ENCODE data around the gene CCDC97. TPM values are rescaled to one million over a fixed set of nuclear protein-coding genes. Genes with fewer than 3 reads are reported as not detected.

The CCDC97 gene
- total RNA-seq, 6 donors from 2014 or later = 22.0 to 36.7 (median 27.0) TPM

GRCh38 chr19:41356984-41357739, 47.2 kb downstream of the CCDC97 start:
- Histone ChIP-seq H3K27me3 (no peaks in the 10 kb centered on the region), H3K9me3 (no peaks in the 10 kb centered on the region), H3K4me3 (no peak overlapping the region), H3K36me3 (no peaks in the 10 kb centered on the region), H3K27ac (peak overlapping the region in 3 of 4 donors; percentile 32 to 95 (median 89)), H3K4me1 (peaks cover 29 to 59% (median 37%) of the 10 kb centered on the region in 4 donors)
- TF ChIP-seq CTCF (IDR thresholded peaks at IDR 0.05) (no peak), EP300 (IDR thresholded peaks at IDR 0.05) (no peak), POLR2AphosphoS5 (IDR thresholded peaks at IDR 0.05) (no peak), POLR2A (IDR thresholded peaks at IDR 0.05) (no peak)
- ATAC-seq (ENCODE audit: low FRiP score in 2 of 2) = no peak
- DNase-seq = peak in 1 of 2 donors; percentile 52
- WGBS, 2 donors = 78 to 87% methylated on average over 11 of the region's 11 CpGs

- DNase-seq (peak in 1 of 2 donors; percentile 38), ATAC-seq (ENCODE audit: low FRiP score in 2 of 2) (no peak)
- H3K9me3 ChIP-seq = no peaks in the 10 kb centered on the region
- 92% methylated on average over 7 to 13 of the region's 13 CpGs for WGBS, 2 donors
- H3K36me3 ChIP-seq = no peaks in the 10 kb centered on the region
- H3K4me3 ChIP-seq = no peak overlapping the region
- peak overlapping the region in 2 of 4 donors; percentile 32 to 95 for H3K27ac ChIP-seq
- no peak for TF ChIP-seq POLR2A (IDR thresholded peaks at IDR 0.05)
- no peak for TF ChIP-seq EP300 (IDR thresholded peaks at IDR 0.05)
- no peak for TF ChIP-seq POLR2AphosphoS5 (IDR thresholded peaks at IDR 0.05)
- TF ChIP-seq CTCF (IDR thresholded peaks at IDR 0.05) = no peak
- H3K4me1 ChIP-seq = peaks cover 30 to 56% (median 39%) of the 10 kb centered on the region in 4 donors
- H3K27me3 ChIP-seq = no peaks in the 10 kb centered on the region
Observed at GRCh38 chr19:41357746-41358145, 47.8 kb downstream of the CCDC97 start.

- no peaks in the 10 kb centered on the region for H3K9me3 ChIP-seq
- peaks cover 32 to 52% (median 41%) of the 10 kb centered on the region in 4 donors for H3K4me1 ChIP-seq
- no peak for TF ChIP-seq POLR2AphosphoS5 (IDR thresholded peaks at IDR 0.05)
- no peak for TF ChIP-seq POLR2A (IDR thresholded peaks at IDR 0.05)
- TF ChIP-seq CTCF (IDR thresholded peaks at IDR 0.05) = no peak
Observed at GRCh38 chr19:41359741-41360140, 49.8 kb downstream of the CCDC97 start.

DNA sequence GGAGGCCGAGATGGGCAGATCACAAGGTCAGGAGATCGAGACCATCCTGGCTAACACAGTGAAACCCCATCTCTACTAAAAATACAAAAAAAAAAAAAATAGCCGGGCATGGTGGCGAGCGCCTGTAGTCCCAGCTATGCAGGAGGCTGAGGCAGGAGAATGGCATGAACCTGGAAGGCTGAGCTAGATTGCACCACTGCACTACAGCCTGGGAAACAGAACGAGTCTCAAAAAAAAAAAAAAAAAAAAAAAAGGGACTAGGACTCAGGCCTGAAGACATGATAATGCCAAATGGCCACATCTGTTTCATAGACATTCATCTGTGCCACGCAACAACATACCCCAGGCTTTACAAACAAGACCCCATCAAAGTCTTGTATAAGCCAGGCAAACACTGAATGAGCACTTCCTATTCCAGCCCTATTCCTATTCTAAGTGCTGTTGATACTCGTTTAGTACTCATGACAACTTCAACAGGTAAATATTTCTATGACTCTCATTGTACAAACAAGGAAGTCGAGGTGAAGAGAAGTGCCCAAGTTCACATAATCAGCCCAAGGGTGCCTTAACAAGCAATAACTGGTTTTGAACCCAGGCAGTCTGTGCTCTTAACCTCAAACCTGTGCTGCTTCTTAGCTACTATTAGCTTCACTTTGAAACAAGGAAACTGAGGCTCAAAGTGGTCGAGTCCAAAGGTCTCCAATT, 52.3 kb downstream of the CCDC97 start:
- ATAC-seq (ENCODE audit: low FRiP score in 2 of 2) (peak in 1 of 2 donors; percentile 32), DNase-seq (no peak)
- Histone ChIP-seq H3K27me3 (no peaks in the 10 kb centered on the region), H3K27ac (peak overlapping the region; percentile 90 to 98 (median 98)), H3K4me1 (peaks cover 19 to 36% (median 27%) of the 10 kb centered on the region in 4 donors), H3K4me3 (no peak overlapping the region), H3K9me3 (no peaks in the 10 kb centered on the region), H3K36me3 (no peaks in the 10 kb centered on the region)
- 73 to 74% methylated on average over 10 of the region's 10 CpGs for WGBS, 2 donors
- TF ChIP-seq CTCF (IDR thresholded peaks at IDR 0.05) (no peak), POLR2A (IDR thresholded peaks at IDR 0.05) (no peak), EP300 (IDR thresholded peaks at IDR 0.05) (no peak), POLR2AphosphoS5 (IDR thresholded peaks at IDR 0.05) (no peak)

More at GRCh38 chr19:41359741-41360140, 49.8 kb downstream of the CCDC97 start:
- ATAC-seq (ENCODE audit: low FRiP score in 2 of 2) (no peak), DNase-seq (no peak)
- 96 to 100% methylated on average over 1 of the region's 1 CpG for WGBS, 2 donors
- H3K27me3 ChIP-seq = no peaks in the 10 kb centered on the region
- no peak overlapping the region for H3K27ac ChIP-seq
- no peak overlapping the region for H3K4me3 ChIP-seq
- H3K36me3 ChIP-seq = no peaks in the 10 kb centered on the region

Measured in upper lobe of left lung (tissue), 6 donors.